ENCODE results near the gene ARX. TPM values are rescaled to one million over a fixed set of nuclear protein-coding genes. Genes with fewer than 3 reads are reported as not detected.

ARX gene
- total RNA-seq, 2 donors from 2014 or later: 0.09 TPM; not detected in 1

GRCh38 chrX:25025615-25026014 is 9.8 kb upstream of the ARX start:
- Histone ChIP-seq H3K27me3 (ENCODE audit: control insufficient read depth, insufficient read depth, low read length, poor library complexity, severe bottlenecking) (peaks cover 60% of the 10 kb centered on the region), H3K4me1 (ENCODE audit: control insufficient read depth, insufficient read depth, low read length) (no peaks in the 10 kb centered on the region), H3K4me3 (ENCODE audit: low read length) (no peak overlapping the region), H3K9ac (ENCODE audit: extremely low read depth, low read length, poor library complexity, severe bottlenecking) (no peak overlapping the region), H3K27ac (ENCODE audit: low read depth, low read length) (no peak overlapping the region), H3K9me3 (ENCODE audit: control insufficient read depth, low read length) (no peaks in the 10 kb centered on the region), H3K36me3 (ENCODE audit: control insufficient read depth, insufficient read depth, low read length) (no peaks in the 10 kb centered on the region)
- no peak overlapping the region for H3K27ac Mint-ChIP-seq
- H3K9me3 Mint-ChIP-seq: no peaks in the 10 kb centered on the region
- H3K36me3 Mint-ChIP-seq (ENCODE audit: low read depth): no peaks in the 10 kb centered on the region
- H3K4me3 Mint-ChIP-seq: no peak overlapping the region
- peaks cover 12% of the 10 kb centered on the region for H3K4me1 Mint-ChIP-seq
- no peak for TF ChIP-seq CTCF (conservative IDR thresholded peaks at IDR 0.05)
- no peak for DNase-seq
- peaks cover 69% of the 10 kb centered on the region for H3K27me3 Mint-ChIP-seq (ENCODE audit: insufficient read depth)
- WGBS, 2 experiments (ENCODE audit: insufficient coverage in 1 of 2, insufficient read length in 1 of 2): 83 to 100% methylated on average over 1 to 2 of the region's 2 CpGs

- H3K27me3 ChIP-seq (ENCODE audit: control insufficient read depth, insufficient read depth, low read length, poor library complexity, severe bottlenecking): peaks cover 77% of the 10 kb centered on the region
- peaks cover 21% of the 10 kb centered on the region for H3K4me1 Mint-ChIP-seq
- H3K27me3 Mint-ChIP-seq (ENCODE audit: insufficient read depth): peaks cover 83% of the 10 kb centered on the region
These were observed 8.1 kb upstream of the ARX start for GRCh38 chrX:25023908-25024307.

GRCh38 chrX:25022499-25023325 is 6.9 kb upstream of the ARX start:
- Mint-ChIP-seq H3K9me3 (no peaks in the 10 kb centered on the region), H3K36me3 (ENCODE audit: low read depth) (no peaks in the 10 kb centered on the region), H3K27me3 (ENCODE audit: insufficient read depth) (peaks cover 94% of the 10 kb centered on the region), H3K27ac (no peak overlapping the region), H3K4me3 (peak overlapping the region; percentile 34), H3K4me1 (peaks cover 26% of the 10 kb centered on the region)
- Histone ChIP-seq H3K36me3 (ENCODE audit: control insufficient read depth, insufficient read depth, low read length) (no peaks in the 10 kb centered on the region), H3K4me3 (ENCODE audit: low read length) (no peak overlapping the region), H3K4me1 (ENCODE audit: control insufficient read depth, insufficient read depth, low read length) (no peaks in the 10 kb centered on the region), H3K27ac (ENCODE audit: low read depth, low read length) (no peak overlapping the region), H3K9me3 (ENCODE audit: control insufficient read depth, low read length) (no peaks in the 10 kb centered on the region), H3K9ac (ENCODE audit: extremely low read depth, low read length, poor library complexity, severe bottlenecking) (no peak overlapping the region), H3K27me3 (ENCODE audit: control insufficient read depth, insufficient read depth, low read length, poor library complexity, severe bottlenecking) (peaks cover 89% of the 10 kb centered on the region)
- WGBS, 2 experiments (ENCODE audit: insufficient coverage in 1 of 2, insufficient read length in 1 of 2): 3% methylated on average over 59 of the region's 59 CpGs; no CpG with 5 or more reads in 1 of the 2 experiments
- peak; percentile 71 for DNase-seq
- peak; percentile 68 for TF ChIP-seq CTCF (conservative IDR thresholded peaks at IDR 0.05)

More at GRCh38 chrX:25023908-25024307, 8.1 kb upstream of the ARX start:
- Mint-ChIP-seq H3K9me3 (no peaks in the 10 kb centered on the region), H3K27ac (no peak overlapping the region), H3K4me3 (no peak overlapping the region), H3K36me3 (ENCODE audit: low read depth) (no peaks in the 10 kb centered on the region)
- Histone ChIP-seq H3K36me3 (ENCODE audit: control insufficient read depth, insufficient read depth, low read length) (no peaks in the 10 kb centered on the region), H3K27ac (ENCODE audit: low read depth, low read length) (no peak overlapping the region), H3K4me1 (ENCODE audit: control insufficient read depth, insufficient read depth, low read length) (no peaks in the 10 kb centered on the region), H3K9ac (ENCODE audit: extremely low read depth, low read length, poor library complexity, severe bottlenecking) (no peak overlapping the region), H3K4me3 (ENCODE audit: low read length) (no peak overlapping the region), H3K9me3 (ENCODE audit: control insufficient read depth, low read length) (no peaks in the 10 kb centered on the region)
- DNase-seq: no peak
- 86% methylated on average over 1 of the region's 1 CpG; no CpG with 5 or more reads in 1 of the 2 experiments for WGBS, 2 experiments (ENCODE audit: insufficient coverage in 1 of 2, insufficient read length in 1 of 2)
- TF ChIP-seq CTCF (conservative IDR thresholded peaks at IDR 0.05): no peak

Measured in endodermal cell (in vitro differentiated cells).